Endothelial cell of umbilical vein (primary cell): ENCODE measurements around the gene TFPI2. TPM values are rescaled to one million over a fixed set of nuclear protein-coding genes. Genes with fewer than 3 reads are reported as not detected.

Experiments used
- Bru-seq: library from RNA; stranded (reverse); fragments of 400-500 nt; gene quantifications from one replicate; lab custom pipeline; 2021; lab: Mats Ljungman, UMichigan
- BruChase-seq, 2 experiments: library from RNA; stranded (reverse); fragments of 400-500 nt; gene quantifications; one replicate each; lab custom pipeline; 2021; lab: Mats Ljungman, UMichigan
- BruUV-seq: library from RNA; stranded (reverse); fragments of 400-500 nt; replicated peaks from 2 replicates; lab custom pipeline; 2021; lab: Mats Ljungman, UMichigan
- CTCF ChIA-PET: fragments of 300-600, 350-600 bp; sonication (Branson Sonifier 250); formaldehyde crosslinking; loops from one replicate; lab custom pipeline; 2021; ENCODE audit warnings: antibody characterized with exemption, inconsistent platforms; lab: Charles Lee
- POLR2A ChIA-PET: fragments of 300-600, 350-600 bp; sonication (Branson Sonifier 250); formaldehyde crosslinking; loops from one replicate; lab custom pipeline; 2021; ENCODE audit warnings: antibody characterized with exemption, inconsistent platforms; lab: Charles Lee
- DNase-seq: peaks from one replicate; pipeline ENCODE4 v3.0.0-alpha.2; 2011; ENCODE audit warnings: low read depth, low spot score
- FAIRE-seq: peaks from 2 replicates; lab custom pipeline; 2011; peaks lifted over from hg19 to GRCh38; lab: Jason Lieb, UNC
- H2AFZ ChIP-seq: 2 replicates; pipeline ENCODE4 v1.6.0; 2012; ENCODE audit warnings: low read depth, low read length, control low read depth, inconsistent platforms
- H3K27ac ChIP-seq: 2 replicates; pipeline ENCODE4 v1.5.1; 2011; ENCODE audit warnings: low read depth, mild to moderate bottlenecking, control low read depth, low read length, moderate library complexity; ENCODE audit not compliant: insufficient read depth
- H3K27me3 ChIP-seq, 2 experiments: 2 replicates each; pipeline versions ENCODE4 v1.6.0 to v1.6.1; 2011; ENCODE audit warnings: low read length in 2 of 2, mixed read lengths in 1 of 2; ENCODE audit not compliant: control insufficient read depth in 2 of 2, insufficient read depth in 2 of 2
- H3K36me3 ChIP-seq, 2 experiments: 2 replicates in 1 of 2; 3 replicates in 1 of 2; pipeline ENCODE4 v1.5.1; 2011; ENCODE audit warnings: low read length in 2 of 2, mild to moderate bottlenecking in 1 of 2, moderate library complexity in 1 of 2; ENCODE audit not compliant: control insufficient read depth in 2 of 2, insufficient read depth in 2 of 2; ENCODE audit errors: extremely low read depth in 1 of 2
- H3K4me1 ChIP-seq: 3 replicates; pipeline ENCODE4 v1.5.1; 2011; ENCODE audit warnings: mild to moderate bottlenecking, low read length; ENCODE audit not compliant: control insufficient read depth, insufficient read depth; ENCODE audit errors: extremely low read depth
- H3K4me2 ChIP-seq: 2 replicates; pipeline ENCODE4 v1.6.1; 2011; ENCODE audit warnings: low read length, control low read depth, mixed read lengths; ENCODE audit not compliant: insufficient read depth
- H3K4me3 ChIP-seq, 3 experiments: fragments of 200-600 bp in 1 of 3; sonication (generic), shearing (Covaris generic) in 1 of 3; replicated peaks in 1 of 3; 2 replicates each; pipeline ENCODE4 v1.5.1; 2011 to 2016; ENCODE audit warnings: control low read depth in 3 of 3, low read length in 3 of 3, mild to moderate bottlenecking in 2 of 3, inconsistent platforms in 1 of 3, low read depth in 1 of 3, moderate library complexity in 1 of 3; ENCODE audit not compliant: insufficient read depth in 1 of 3
- H3K79me2 ChIP-seq: 2 replicates; pipeline ENCODE4 v1.6.0; 2012; ENCODE audit warnings: low read length, inconsistent platforms; ENCODE audit not compliant: control insufficient read depth, insufficient read depth
- H3K9ac ChIP-seq: replicated peaks from 2 replicates; pipeline ENCODE3; 2011; ENCODE audit warnings: low read length, control low read depth; ENCODE audit not compliant: insufficient read depth; ENCODE audit errors: extremely low read depth
- H3K9me1 ChIP-seq: replicated peaks from 3 replicates; pipeline ENCODE4 v1.6.0; 2011; ENCODE audit warnings: mild to moderate bottlenecking, low read length; ENCODE audit not compliant: control insufficient read depth, insufficient read depth; ENCODE audit errors: extremely low read depth
- H3K9me3 ChIP-seq: replicated peaks from 2 replicates; pipeline ENCODE4 v1.5.1; 2012; ENCODE audit warnings: low read length, inconsistent platforms; ENCODE audit not compliant: control insufficient read depth, insufficient read depth
- H4K20me1 ChIP-seq: replicated peaks from 2 replicates; pipeline ENCODE3; 2011; ENCODE audit warnings: mild to moderate bottlenecking, low read length; ENCODE audit not compliant: control insufficient read depth, insufficient read depth; ENCODE audit errors: extremely low read depth
- CTCF ChIP-seq, 2 donors: IDR thresholded peaks; 1 replicate in 1 of 2; 2 replicates in 1 of 2; pipeline ENCODE4 v1.5.1; 2011; ENCODE audit warnings: low read length in 2 of 2, mild to moderate bottlenecking in 2 of 2, moderate library complexity in 2 of 2, control low read depth in 1 of 2, inconsistent platforms in 1 of 2, low read depth in 1 of 2; ENCODE audit not compliant: insufficient read depth in 1 of 2; ENCODE audit errors: extremely low read depth in 1 of 2
- FOS ChIP-seq: IDR thresholded peaks from 2 replicates; pipeline ENCODE4 v1.6.1; 2011; ENCODE audit warnings: mild to moderate bottlenecking, low read length, moderate library complexity, borderline replicate concordance; ENCODE audit not compliant: insufficient read depth
- dilution Hi-C: fragments of 300-500 bp; cut with MboI; formaldehyde crosslinking; loops from one replicate; pipeline ENCODE4 v1.15.0; 2019; ENCODE audit warnings: low sequenced_read_pairs; ENCODE audit not compliant: extremely low pct_ligation_motif_present
- intact Hi-C: fragments of 100-400 bp; cut with micrococcal nuclease; formaldehyde crosslinking; loops from one replicate; pipeline ENCODE4 v1.10.0; 2022
- long read RNA-seq: library from polyadenylated mRNA; stranded (forward); transcript quantifications from one replicate; pipeline ENCODE4 v2.0.0, GENCODE V29; 2021
- polyA minus RNA-seq, 3 experiments: library from RNA; depleted of rRNA, polyadenylated mRNA; stranded (reverse); fragments of >200 nt; gene quantifications; 1 replicate in 1 of 3; 2 replicates in 2 of 3; pipeline ENCODE4 v1.2.3, GENCODE V29; 2011
- polyA plus RNA-seq, 4 experiments: library from polyadenylated mRNA; depleted of rRNA in 3 of 4; stranded (reverse) in 3 of 4; unstranded in 1 of 4; fragments of >200 nt; gene quantifications; 2 replicates each; pipeline versions ENCODE4 v1.2.1 to v1.2.3, GENCODE V29; 2011 to 2012; ENCODE audit warnings: missing spikeins in 1 of 4
- total RNA-seq: library from RNA; stranded (reverse); gene quantifications from 2 replicates; pipeline ENCODE4 v1.2.3, GENCODE V29; 2021

TFPI2 gene, protein sequence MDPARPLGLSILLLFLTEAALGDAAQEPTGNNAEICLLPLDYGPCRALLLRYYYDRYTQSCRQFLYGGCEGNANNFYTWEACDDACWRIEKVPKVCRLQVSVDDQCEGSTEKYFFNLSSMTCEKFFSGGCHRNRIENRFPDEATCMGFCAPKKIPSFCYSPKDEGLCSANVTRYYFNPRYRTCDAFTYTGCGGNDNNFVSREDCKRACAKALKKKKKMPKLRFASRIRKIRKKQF
- 33.1 and 65.9 TPM in 2 replicates for total RNA-seq
- polyA plus RNA-seq: 49.9 and 57.3 TPM in 2 replicates
- 29.5 and 34.7 TPM in 2 replicates for polyA plus RNA-seq (2011; cell fraction: cytosol; rRNA removed)
- 16.0 and 16.1 TPM in 2 replicates for polyA plus RNA-seq (2011; cell fraction: nucleus; rRNA removed)
- polyA plus RNA-seq (2012): 47.8 and 68.3 TPM in 2 replicates
- 19.5 and 23.9 TPM in 2 replicates for polyA minus RNA-seq
- polyA minus RNA-seq (2011; cell fraction: cytosol; rRNA and poly(A)+ RNA removed): not detected
- 7.4 and 11.3 TPM in 2 replicates for polyA minus RNA-seq (2011; cell fraction: nucleus; rRNA and poly(A)+ RNA removed)
- Bru-seq, nascent RNA: percentile 78 among the genes with signal in this experiment
- BruChase-seq, experiment 1, labeled RNA remaining after a 6-hour chase: percentile 85 among the genes with signal in this experiment
- percentile 69 among the genes with signal in this experiment for BruChase-seq, experiment 2, labeled RNA remaining after a 2-hour chase
- long read RNA-seq, transcript TFPI2-201 (5 exons, 2,445 nt): major isoform, 78 of 86 reads
- long read RNA-seq, partial matches to known transcripts: 3 of 86 reads
- long read RNA-seq, other reads (novel, unspliced or antisense): 5 of 86 reads

- Histone ChIP-seq H3K27ac (no peak within 1 kb of the TSS), H3K4me3 (peak within 1 kb of the TSS; percentile 63 to 97 (median 82)), H3K9ac (peak within 1 kb of the TSS; percentile 46), H2AFZ (peak within 1 kb of the TSS; percentile 100), H3K9me1 (no peaks in the 10 kb centered on the region), H3K4me2 (peak within 1 kb of the TSS; percentile 98), H3K79me2 (no peaks in the 10 kb centered on the region), H3K27me3 (peaks cover 0 to 3% of the 10 kb centered on the region in 2 experiments), H3K9me3 (no peaks in the 10 kb centered on the region), H3K4me1 (peaks cover 23% of the 10 kb centered on the region), H3K36me3 (no peaks in the 10 kb centered on the region), H4K20me1 (no peaks in the 10 kb centered on the region)
- ChIA-PET POLR2A (no interaction called here), CTCF (interaction anchor here (1.2 to 5.0 kb wide), 4 partner anchors 8 to 196 kb away, joined by 3 to 18 read pairs (median 8); no protein-coding TSS in a partner anchor)
- intact Hi-C loops: loop anchor here (5.0 kb wide), 1 partner anchor 507 kb away; no protein-coding TSS in a partner anchor
- BruUV-seq: no TSS peak
- TF ChIP-seq FOS: peak; percentile 26
- TF ChIP-seq CTCF (IDR thresholded peaks at IDR 0.05; ENCODE audit: extremely low read depth in 1 of 2, insufficient read depth in 1 of 2, low read depth in 1 of 2, low read length in 2 of 2): no peak
- FAIRE-seq (peak; percentile 42), DNase-seq (peak; percentile 62)
- dilution Hi-C loops: no loop called here
Observed at GRCh38 chr7:93890464-93891068, at the start of gene TFPI2. TFPI2 (minus strand) TSS chr7:93890753; CDS start chr7:93890678, 75 bp downstream.
